Activated CD8-positive, alpha-beta memory T cell treated with anti-CD3 and anti-CD28 coated beads for 24 hours (primary cell): ENCODE measurements around the gene ABCA2.

Experiments
- DNase-seq: peaks from one replicate; pipeline ENCODE4 v3.0.0-alpha.2; 2020

The ABCA2 gene

DNA sequence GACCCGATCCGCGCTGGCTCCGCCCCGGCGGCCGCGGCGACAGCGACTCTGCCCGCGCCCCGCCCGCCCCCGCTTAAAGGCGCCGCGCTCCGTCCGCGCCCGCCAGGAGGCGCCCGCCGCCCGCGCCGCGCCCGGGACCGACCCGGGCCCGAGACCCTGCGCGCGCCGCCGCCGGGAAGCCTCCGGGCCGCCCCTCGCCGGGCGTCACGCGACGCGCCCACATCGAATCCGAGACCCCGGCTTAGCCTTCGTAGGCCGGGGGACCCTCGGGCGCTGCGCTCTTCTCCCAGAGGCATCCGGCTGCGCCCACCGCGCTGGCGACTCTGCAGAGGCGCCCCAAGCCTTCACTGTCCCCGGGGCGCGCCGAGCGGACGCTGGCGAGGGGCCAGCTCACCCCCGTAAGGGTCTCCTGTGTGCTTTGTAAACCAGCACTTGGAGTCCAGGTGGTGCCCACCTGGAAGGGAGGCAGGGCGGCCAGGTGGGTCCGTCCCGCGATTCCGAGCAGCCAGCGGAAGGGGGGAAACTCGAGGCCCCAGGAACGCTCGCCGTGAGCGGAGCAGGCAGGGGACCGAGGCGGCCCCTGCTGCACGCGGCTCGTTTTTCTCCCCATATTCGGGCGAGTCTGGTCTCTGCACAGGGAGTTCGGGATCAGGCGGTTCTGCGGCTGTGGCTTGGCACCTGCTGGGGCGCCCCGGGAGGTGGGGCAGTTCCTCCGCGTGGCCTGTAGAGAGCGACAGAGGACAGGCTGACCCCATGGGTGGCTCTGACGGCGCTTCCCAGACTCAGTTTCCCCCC lies 423 bp upstream of the ABCA2 start:
- DNase-seq: peak; percentile 86

DNA sequence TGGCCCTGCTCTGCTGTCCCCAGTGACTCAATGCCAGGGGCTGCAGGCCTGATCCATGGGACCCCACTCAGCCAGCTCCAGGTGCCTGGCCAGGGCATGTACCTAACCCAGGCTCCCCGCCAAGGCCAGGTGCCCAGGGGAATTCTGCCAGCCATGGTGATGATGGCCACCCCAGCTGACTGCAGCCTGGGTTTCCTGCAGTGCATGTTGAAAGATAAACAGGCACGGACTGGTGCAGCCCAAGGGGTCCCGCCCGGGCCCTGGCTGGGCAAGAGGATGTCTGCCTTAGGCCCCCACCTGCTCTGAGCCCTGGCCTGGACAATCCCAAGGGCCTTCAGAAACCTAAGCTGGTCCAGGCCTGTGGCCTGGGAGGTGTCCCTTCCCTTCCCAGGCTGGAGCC lies 1.2 kb downstream of the ABCA2 start:
- no peak for DNase-seq

DNA sequence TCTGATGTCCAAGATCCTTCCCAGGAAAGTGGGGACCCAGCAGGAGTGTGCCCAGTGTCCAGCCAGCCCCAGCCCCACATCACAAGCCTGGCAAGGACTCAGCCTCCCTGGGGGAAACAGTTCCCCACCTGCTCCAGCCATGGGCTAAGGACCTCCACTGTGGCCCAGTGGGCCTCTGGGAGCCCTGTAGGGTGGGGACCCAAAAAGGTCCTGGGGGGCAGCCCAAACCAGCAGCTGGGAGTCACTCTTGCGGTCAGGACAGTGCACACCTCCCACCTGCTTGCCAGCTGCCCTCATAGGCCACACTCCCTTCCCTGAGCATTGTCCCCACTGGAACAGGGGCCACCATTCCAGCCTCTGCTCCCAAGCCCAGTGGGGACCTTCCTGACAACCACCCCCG lies 1.7 kb downstream of the ABCA2 start:
- no peak for DNase-seq

DNA sequence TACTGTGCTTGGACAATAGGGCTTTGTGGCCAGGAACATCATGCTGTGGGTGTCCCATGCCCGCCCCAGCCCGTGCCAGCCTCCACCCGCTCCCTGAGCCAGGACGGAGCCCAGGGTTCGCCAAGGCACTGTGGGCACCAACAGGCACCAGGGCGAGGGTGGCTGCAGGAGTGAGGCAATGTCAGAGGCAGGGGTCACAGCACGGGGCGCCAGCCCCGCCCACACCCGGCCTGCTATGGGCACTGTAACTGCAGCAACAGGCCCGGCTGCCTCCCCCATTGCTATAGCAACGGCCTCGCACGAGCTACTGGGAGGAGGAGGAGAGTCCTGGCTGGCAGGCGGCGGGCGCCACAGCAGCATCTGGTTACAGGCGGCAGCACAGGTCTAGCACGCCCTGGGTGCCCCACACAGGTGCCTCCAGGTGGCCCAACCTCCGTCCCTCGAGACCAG lies 2.5 kb downstream of the ABCA2 start:
- DNase-seq: no peak

DNA sequence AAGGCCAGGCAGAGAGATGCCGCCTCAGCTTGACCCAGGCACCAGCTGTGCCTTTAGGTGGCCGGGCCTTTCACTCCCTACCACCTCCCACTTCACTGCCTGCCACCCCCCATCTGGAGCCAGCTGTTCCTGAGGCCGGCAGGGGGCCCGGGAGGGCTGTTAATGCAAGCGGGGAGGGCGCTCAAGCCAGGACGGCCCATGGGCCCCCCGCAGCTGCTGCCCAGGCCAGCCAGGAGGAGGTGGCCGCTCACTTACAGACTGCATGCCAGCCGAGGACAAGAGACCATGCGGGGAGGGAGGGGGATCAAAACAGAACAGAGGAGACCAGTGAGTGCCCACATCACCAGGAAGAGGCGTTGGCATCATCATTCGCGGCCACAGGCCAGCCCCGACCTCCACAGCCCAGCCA lies 4.5 kb downstream of the ABCA2 start:
- no peak for DNase-seq

DNA sequence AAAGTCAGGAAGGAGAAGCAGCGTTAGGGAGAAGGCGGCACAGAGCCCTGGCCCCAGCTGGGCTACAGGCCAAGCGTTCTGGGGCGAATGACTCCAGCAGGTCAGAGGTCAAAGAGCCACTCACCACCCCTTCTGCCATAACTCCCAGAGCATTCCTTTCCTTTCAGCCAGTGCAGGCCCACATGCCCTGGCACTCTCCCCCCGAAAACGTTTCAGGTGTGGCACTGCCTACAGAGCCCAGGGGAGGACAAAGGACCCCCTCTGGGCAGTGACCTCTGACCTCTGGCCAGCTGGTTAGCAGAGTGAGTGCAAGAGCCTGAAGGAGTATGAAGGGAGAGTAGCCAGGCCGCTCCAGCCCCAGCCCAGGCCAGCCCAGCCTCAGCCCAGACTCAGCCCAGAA lies 4.9 kb downstream of the ABCA2 start:
- no peak for DNase-seq

DNA sequence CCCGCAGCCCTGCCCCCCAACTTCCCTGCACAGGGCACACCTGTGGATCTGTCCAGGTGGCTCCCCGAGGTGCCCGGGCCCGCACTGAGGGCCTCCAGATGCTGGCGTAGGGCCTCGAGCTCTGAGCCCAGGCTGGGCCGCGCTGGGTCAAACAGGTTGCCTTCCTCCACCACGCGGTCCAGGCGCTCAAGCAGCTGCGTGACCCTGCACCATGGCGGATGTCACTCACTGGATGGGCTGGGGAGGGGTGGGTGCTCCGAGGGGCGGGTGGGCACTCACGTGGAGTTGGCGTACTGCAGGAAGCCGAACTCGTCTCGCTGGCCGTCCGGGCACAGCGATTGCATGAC lies 5.4 kb downstream of the ABCA2 start:
- DNase-seq: no peak

DNA sequence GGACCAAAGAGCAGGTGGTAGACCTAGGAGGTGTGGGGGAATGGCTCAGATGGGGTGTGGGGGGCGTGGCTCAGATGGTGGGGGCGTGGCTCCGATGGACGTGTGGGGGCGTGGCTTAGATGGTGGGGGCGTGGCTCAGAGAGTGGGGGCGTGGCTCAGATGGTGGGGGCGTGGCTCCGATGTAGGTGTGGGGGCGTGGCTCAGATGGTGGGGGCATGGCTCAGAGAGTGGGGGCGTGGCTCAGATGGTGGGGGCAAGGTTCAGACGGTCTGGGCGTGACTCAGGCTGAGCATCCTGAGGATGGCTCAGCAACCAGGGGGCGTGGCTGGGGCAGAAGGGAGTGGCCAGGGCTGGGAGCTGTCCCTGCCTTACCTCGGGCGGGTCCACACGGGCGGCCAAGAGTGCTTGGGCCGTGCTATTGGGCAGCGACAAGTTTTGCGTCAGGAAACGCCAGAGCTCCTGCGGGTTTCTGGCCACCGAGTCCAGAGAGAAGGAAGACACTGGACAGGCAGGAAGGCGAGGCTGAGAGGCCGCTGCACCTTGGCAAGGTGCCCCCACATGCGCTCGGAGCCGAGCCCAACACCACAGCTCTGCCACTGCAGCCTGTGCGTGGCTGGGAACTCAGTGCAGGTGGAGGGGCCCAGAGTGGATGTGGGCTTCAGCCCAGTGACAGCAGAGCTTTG lies 5.9 kb downstream of the ABCA2 start:
- peak; percentile 82 for DNase-seq

DNA sequence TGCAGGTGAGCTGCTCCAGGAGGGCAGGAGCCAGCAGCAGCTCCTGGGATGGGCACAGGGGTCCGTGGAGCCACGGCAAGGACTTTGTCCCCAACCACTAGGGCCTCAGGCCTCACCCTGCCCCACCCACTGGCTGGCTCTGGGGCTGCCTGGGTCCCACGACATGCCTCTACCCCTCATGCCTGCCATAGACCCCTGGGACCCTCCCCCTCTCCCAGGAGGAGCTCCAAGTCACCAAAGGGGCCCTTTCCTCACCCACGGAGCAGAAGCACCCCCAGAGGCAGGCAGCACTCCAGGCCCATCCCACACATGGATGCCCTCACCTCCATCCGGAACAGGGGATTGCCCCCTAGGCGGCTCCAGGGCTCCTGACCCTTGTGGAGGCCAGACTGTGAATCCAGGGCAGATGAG lies 6.5 kb downstream of the ABCA2 start:
- DNase-seq: no peak

DNA sequence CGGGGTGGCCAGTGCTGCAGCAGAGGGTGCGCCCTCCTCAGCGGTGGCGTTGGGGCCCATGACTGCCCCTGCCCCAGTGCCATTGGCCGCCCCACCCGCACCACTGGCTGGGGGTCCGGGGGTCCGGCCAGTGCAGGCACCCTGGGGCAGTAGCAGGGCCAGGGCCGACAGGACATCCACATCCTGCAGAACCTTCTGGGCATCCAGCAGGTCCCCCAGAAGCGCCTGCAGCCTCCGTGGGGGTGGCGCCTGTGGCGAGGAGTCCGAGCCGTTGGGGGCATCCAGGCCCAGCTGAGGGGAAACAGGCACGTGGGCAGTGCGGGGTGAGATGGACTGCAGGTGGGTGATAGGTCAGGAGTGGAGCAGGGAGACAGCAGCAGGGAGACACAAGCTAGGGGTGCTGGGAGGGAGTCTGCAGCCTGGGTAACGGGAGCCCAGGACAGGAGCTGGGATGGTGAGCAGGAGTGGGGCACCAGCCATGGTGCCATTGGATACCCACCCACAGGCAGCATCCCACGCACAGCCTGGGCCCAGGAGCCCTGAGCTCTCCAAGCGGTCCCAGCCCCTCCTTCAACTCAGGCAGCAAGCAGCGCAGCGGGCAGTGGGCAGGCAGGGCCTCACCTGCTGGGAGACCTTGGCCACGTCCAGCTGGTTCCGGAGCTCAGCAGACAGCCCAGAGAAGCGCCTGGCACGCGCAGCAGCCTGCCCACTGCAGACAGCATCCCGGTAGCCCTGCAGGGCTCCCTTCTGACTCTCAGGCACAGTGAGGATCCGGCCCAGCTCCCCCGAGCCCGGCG lies 7.1 kb downstream of the ABCA2 start:
- DNase-seq: no peak

DNA sequence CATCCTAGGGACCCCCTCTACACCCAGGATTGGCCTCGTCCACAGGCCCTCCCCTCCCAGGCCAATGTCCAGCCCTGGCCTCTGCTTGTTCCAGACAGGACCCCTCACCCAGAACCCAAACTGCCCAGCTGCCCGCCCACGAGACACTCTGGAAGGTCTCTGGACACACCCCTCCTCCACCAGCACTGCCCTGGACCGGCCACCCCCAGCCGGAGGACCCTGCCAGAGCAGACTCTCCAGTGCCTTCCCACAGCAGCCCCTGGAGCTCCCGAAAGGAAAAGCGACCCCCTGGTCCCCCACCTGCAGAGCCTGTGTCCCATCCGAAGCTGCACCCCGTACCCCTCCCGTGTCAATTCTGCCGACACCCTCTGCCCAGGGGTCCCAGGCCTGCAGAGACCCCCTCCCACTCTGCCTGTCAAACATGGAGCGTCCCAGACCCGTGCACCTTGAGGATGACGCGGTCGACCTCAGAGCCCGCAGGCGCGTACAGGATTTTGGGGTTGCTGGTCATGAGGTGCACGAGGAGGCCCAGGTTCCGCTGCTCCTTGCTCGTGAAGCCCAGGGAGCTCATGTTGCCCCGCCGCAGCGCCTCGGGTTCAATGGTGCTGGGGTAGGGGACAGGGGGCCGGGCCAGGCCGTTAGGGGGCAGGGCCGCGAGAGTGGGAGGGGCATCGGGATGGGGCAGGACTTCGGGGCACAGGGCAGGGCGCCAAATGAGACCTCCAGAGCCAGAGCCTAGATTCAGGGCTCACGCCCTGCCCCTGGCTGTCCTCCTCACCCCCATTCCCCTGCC lies 8.0 kb downstream of the ABCA2 start:
- DNase-seq: no peak

DNA sequence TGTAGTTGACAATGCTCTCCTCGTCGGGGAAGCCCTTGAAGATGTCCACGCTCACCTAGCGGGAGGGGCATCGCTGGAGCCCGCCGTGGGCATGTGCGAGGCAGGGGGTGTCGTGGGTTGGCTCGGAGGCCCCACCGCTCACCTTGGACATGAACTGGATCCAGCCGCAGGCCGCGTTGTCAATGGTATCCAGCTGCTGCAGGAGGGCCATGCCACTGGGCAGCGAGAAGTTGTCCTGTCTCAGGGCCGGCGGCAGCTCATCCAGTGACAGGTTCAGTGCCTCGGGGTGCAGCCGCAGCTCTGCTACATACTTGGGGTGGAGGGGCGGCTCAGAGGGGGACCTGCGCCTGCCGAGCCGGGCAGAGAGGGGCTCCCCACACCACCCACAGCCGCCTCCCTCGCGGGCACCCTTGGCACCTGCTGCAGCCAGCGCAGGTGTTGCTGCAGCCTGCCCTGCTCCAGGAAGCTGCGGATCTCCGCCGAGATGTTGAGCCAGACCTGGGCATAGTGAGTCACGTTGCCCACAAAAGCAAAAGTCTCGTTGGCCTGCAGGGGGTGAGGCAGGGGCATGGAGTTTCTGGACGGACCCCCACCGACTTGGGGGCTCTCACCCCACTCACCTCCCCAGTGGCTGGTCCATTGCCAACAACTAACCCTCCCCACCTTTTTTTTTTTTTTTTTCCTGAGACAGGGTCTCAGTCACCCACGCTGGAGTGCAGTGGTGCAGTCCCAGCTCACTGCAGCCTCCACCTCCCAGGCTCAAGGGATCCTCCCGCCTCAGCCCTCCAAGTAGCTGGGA lies 9.1 kb downstream of the ABCA2 start:
- DNase-seq: no peak

DNA sequence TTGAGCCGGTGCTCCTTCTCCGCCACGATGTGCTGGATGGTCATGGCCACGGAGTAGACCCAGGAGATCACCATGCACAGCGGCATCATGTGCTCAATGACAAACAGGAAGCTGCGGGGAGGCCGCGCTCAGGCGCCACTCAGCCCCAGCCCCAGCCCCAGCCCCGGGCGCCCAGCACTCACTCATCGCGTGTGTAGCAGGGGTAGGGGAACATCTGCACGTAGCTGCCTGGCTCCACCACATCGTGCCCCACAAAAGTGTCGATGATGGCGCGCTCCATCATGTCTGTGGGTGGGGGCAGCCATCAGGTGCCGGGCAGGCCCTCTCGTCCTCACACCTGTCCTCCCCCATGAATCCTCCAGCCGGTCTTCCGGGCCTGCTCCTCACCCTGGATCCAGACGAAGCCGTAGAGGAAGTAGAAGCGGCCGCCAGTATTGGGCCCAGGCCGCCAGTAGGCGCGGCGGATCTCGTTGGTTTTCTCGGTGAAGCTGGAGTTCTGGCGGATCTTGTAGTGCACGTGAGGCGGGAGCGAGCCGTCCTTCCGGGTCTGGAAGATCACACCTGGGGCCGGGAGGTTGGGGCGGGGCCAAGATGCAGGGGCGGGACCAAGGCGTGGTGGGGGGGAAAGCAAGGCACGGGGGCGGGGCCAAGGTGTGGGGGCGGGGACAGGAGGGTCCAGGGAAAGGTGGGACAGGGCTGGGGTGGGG lies 10.1 kb downstream of the ABCA2 start:
- no peak for DNase-seq

DNA sequence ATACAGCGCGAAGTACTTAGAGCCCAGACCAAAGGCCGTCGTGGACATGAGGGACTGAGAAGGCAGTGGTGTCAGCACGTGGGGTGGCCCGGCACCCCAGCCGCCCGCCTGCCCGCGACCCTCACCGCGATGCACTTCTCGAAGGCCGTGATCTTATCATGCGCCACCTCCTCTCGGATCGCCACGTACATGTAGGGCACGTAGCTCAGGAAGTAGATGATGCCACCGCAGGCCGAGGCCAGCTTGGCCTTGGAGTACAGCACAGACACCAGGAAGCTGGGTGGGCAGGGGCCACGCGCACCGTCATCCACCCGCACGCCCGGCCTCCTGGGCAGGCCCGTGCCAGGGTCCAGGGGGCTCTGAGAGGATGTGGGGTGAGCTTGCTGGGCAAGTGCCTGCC lies 11.0 kb downstream of the ABCA2 start:
- no peak for DNase-seq

DNA sequence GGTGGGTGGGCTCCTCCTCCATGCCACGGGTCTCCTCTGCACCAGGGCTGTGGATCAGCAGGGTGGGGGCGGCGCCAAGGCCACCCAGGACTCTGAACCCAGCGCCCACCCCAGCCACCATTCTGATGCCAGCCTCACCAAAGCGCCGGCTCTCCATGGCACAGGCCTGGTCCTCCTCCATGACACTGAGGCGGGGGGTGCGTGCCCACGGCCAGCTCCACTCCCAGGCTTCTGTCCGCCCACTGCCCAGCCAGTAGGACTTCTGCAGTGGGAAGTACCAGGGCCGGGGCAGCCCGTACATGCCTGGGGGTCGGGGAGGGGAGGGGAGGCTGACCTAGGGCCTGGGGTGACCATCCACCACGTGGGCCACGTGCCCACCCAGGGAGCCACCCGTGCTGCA lies 11.6 kb downstream of the ABCA2 start:
- DNase-seq: no peak

DNA sequence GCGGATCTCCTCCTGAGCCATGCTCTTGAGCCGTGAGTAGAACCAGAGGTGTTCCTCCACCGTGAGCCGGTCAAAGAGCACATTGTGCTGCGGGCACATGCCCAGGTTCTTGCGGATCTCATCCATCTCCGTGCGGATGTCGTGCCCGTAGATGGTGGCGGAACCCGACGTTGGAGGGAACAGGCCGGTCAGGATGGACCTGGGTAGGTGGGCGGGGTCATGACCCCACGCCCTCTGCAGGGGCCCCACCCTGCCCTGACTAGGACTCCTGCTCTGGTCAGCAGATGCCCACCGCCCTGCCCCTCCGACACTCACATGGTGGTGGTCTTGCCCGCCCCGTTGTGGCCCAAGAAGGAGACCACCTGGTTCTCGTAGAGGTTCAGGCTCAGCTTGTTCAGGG lies 12.1 kb downstream of the ABCA2 start:
- no peak for DNase-seq

DNA sequence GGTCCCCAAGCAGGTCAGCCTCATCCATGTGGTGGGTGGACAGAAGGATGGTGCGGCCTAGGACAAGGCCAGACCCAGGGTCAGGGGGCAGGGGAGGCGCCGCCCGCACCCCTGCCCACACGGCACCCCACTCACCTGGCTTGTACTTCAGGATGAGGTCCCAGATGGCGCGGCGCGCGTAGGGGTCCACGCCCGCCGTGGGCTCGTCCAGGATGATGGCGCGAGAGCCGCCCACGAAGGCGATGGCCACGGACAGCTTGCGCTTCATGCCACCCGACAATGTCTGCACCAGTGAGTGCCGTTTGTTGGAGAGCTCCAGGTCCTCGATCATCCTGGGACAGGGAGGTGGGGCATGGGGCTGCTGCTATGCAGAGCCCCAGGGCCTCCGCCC lies 12.5 kb downstream of the ABCA2 start:
- DNase-seq: no peak

DNA sequence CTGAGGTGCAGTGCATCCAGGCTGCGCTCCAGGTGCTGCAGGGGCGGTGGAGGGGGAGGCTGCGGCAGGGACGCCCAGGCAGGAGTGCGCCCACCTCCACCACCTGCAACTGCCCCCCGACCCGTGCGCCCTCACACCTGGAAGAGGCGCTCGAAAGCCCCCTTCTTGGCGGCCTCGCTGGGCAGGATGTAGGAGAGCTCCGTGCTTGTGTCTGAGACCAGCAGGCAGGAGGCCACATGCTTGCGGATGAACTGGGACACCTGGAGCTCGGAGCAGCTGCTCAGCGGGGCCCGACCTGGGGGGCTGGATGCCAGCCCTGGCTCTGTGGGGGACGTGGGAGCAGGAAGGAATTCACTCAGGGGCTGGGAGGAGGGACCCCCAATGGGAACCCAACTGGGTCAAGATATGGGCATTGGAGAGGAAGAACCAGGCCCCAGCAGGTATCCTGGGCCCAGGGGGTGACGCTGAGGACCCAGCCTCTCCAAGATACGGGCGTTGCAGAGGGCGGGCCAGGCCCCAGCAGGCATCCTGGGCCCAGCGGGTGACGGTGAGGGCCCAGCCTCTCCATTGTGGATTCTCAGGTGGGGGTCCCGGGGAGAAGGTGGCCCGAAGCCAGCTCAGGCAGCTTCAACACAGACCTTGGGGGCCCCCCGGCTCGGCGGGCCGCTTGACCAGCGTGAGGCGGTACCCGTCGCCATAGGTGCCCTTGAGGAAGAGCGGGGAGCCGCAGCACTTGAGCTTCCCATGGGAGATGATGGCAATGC lies 13.1 kb downstream of the ABCA2 start:
- DNase-seq: no peak

DNA sequence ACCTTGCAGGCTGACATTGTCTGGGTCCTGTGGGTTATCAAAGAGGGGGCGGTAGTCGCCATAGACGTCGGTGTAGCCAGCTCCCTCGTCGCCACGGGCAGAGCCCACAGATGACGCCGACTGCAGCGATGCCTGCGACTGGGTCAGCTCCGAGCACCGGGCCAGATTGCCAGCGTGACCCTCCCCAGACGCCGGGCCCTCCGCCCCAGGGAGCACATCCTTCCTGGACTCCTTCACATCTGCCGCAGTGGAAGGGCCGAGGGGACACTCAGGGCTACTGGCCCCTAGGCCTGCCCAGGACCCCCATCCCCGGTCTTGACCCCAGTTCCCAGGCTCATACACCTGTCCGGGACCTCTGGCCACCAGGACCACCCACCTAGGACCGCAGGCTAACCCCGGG lies 13.9 kb downstream of the ABCA2 start:
- DNase-seq: no peak

DNA sequence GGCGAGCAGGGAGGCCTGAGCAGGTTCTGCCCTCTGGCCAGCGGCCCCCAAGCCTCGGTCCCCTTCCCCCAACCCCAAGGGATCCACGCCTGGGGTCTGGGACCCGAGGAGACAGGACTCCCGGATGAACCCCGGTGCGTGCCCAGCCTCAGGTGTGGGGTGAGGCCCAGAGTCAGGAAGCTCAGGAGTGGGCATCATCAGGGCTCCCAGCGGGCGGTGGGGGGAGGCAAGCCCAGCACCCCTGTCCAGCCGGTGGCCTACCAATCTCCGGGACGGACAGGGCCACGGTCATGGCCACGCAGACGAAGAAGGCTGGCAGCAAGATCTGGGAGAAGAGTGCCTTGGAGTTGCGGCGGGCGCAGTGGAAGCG lies 14.5 kb downstream of the ABCA2 start:
- no peak for DNase-seq
